HG03520 (cell line): Measurements from ENCODE around the gene MYL6.

Experiments used
- ATAC-seq: cut with Tn5 transposase; IDR thresholded peaks from one replicate; pipeline ENCODE4 v1.9.1; 2021; ENCODE audit warnings: mild to moderate bottlenecking, moderate library complexity; ENCODE audit not compliant: unreplicated experiment

The MYL6 gene

GRCh38 chr12:56129206-56129941 lies 28.8 kb upstream of the MYL6 start:
- ATAC-seq: no peak

DNA sequence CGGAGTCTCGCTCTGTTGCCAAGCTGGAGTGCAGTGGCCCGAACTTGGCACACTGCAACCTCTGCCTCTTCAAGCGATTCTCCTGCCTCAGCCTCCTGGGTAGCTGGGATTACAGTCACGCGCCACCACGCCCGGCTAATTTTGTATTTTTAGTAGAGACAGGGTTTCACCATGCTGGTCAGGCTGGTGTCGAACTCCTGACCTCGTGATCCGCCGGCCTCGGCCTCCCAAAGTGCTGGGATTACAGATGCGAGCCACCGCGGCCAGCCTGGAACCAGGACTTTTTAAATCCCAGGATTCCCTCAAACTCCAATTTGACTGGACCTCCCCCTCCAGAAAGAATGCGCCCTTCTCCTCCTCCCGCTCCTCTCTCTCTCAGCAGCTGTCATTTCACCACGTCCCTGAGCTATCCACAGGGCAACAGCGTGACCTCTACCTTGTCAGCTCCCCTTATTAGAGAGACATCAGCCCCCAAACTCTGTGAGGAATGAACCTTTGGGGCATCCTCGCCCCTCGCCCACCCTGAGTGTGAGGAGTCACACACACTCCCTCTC lies 28.1 kb upstream of the MYL6 start:
- no peak for ATAC-seq

- no peak for ATAC-seq
Observed at GRCh38 chr12:56130876-56131275, 27.3 kb upstream of the MYL6 start.

DNA sequence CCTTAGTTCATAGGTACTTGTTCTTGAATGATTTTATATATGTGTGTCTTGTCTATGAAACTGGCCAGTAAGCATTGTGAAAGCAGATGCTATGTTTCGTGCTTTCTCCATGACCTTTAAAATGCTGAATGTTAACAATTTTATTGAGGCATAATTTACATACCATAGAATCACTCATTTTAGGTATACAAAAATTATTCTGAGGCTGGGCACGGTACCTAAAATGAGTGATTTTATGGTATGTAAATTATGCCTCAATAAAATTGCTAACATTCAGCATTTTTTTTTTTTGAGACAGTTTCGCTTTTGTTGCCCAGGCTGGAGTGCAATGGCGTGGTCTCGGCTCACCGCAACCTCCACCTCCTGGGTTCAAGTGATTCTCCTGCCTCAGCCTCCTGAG lies 23.3 kb upstream of the MYL6 start:
- no peak for ATAC-seq

DNA sequence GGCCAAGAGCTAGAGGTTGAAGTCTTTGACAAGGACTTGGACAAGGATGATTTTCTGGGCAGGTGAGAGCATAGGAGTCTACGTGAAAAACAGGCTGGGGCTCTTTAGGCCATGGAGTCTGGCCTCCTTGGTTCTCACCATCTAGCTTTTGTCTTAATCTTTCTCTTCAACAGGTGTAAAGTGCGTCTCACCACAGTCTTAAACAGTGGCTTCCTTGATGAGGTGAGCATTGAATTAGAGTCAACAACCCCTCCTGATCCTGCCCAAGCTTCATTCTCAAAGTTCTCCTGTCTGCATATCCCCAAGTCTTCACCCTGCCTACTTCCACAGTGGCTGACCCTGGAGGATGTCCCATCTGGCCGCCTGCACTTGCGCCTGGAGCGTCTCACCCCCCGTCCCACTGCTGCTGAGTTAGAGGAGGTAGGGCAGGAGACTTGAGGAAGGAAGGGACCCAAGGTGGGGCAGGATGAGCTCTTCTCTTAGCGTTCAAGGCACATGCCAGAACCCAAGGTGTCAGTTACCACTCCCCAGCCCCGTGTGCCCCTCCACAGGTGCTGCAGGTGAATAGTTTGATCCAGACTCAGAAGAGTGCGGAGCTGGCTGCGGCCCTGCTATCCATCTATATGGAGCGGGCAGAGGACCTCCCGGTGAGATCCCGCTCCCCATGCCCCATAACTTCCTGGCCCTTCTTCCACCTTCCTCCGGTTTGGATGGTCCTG lies 20.1 kb upstream of the MYL6 start:
- no peak for ATAC-seq

- no peak for ATAC-seq
Observed at GRCh38 chr12:56141946-56142784, 16.0 kb upstream of the MYL6 start.

GRCh38 chr12:56143217-56143616 lies 14.9 kb upstream of the MYL6 start:
- ATAC-seq: no peak

- no peak for ATAC-seq
Observed at GRCh38 chr12:56143870-56144269, 14.3 kb upstream of the MYL6 start.

- ATAC-seq: no peak
Observed at GRCh38 chr12:56145217-56145616, 12.9 kb upstream of the MYL6 start.

DNA sequence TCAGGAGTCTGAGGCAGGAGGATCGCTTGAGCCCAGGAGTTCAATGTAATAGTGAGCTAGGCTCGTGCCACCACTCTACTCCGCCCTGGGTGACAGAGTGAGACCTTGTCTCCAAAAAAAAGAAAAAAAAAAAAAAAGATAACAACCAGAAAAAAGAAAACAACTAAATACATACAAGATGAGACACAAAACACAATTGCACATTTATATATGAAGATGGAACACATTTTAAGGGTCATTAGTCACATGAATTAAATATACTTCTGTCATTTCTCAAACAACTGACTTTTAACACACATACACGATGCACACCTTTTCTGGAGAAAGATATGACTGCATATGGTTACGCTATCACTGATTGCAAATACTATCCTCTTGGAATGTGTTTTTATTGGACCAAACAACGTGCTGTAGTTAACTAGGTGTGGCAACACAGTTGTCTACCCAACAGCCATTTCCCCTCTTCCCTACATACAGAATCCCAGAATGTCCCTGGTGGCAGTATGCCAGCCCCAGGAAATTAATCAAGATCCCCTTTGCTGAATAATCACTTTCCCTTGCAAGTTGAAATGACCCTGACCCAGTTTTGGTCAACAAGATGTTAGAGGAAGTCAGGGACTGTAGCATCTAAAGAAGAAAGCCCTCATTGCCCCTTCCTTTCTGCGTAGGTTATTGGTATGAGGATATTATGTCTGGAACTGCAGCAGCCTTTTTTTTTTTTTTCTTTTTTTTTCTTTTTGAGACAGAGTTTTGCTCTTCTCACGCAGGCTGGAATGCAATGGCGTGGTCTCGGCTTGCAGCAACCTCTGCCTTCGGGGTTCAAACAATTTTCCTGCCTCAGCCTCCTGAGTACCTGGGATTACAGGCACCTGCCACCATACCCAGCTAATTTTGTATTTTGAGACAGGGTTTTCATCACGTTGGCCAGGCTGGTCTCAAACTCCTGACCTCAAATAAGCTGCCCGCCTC lies 11.4 kb upstream of the MYL6 start:
- no peak for ATAC-seq

DNA sequence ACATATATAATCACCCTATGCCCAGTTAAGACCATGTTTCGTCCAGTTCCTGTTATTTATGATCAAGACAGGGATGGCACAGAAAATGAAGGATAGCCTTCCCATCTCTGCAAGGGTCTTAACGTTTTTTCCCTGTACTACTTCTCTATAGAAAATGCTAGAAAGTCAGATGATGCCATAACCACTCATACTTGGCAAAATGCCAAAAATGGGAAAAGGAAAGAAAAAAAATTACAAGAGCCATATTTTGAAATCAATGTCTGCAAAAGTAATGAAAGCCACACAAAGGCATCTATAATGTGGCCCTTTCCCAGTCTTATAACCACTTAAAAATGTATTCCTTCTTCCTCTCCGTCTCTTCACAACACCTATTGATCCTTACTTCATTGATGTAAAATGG lies 7.6 kb upstream of the MYL6 start:
- ATAC-seq: no peak

DNA sequence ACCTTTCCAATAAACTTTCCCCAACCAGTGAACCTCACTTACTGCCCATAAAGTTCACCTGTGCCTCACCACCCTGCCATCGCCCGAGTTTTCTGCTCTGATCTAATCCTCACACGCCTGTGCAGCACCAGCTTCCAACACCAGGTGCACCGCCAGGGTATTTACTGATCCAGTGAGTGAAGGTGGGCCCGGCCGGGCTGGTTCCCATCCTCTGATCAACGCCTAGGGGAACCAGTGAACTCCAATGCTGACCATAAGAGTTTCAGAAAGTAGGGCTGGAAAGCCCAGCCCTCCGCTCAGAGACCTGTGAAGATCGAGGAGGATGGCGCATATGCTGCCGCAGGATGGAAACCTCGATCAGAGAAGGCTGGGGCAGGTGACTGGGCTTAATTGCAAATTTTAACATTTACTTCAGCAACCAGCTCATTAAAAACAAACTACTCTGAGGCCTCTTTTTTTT lies 6.5 kb upstream of the MYL6 start:
- peak; percentile 46 for ATAC-seq

GRCh38 chr12:56152132-56152755 lies 5.9 kb upstream of the MYL6 start, which contains the start of gene MYL6B:
MYL6B (plus strand) TSS chr12:56152587; CDS start chr12:56153919, 1,332 bp downstream.
- ATAC-seq: peak; percentile 74

DNA sequence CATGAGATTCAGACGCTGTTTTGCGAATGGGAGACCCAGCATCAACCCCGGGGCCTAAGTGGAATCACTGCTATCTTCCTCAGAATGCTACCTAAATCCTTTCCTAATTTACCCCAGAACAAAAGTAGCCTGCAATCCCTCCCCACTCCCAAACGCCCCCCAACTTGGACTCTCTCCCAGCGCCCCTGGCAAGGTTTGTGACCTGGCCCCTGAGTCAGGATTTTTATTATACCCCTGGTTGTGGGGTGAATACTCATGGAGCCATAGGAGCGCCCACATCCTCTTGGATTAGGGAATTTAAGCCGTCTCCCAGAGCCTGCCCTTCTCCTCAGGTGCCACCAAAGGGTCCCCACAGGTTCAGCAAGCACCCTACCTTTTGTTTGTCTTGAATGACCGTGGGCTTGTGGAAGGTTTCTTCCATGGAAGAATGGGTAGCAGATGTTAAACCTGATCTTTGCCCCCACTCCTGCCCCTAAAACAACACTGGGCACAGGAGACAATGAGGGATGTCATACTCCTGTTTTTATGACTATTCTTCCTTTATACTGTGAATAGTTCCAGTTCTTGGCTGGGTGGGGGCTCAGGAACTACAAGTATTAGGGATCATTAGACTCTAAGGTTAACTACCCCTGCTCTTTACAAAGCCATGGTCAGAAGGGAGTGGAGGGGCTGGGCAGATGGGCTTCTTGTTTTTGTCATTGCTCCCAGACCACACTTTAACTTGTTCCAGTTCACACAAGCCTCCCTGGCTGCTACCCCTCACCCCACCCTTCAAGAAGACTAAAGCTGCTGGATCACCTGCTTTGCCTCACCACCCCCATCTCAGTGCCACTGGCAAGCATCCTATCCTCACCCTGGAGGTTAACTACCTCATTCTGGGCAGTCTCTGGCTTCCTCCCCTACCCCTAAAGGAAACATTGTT lies 5.1 kb upstream of the MYL6 start:
- no peak for ATAC-seq

DNA sequence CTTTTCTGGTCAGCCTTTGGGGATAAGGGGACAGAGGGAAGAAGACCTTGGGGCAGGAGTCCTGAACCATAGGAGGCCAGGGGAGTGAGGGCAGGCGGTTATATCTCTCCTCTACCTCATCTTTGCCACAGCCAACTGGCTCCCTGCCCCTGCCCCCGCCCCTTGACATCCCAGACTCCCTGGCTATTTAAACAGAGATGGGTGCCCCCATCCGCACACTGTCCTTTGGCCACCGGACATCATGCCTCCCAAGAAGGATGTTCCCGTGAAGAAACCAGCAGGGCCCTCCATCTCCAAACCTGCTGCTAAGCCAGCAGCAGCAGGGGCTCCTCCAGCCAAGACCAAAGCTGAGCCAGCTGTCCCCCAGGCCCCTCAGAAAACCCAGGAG lies 4.5 kb upstream of the MYL6 start:
- ATAC-seq: no peak

- ATAC-seq: no peak
Observed at GRCh38 chr12:56154246-56154771, 3.9 kb upstream of the MYL6 start.

DNA sequence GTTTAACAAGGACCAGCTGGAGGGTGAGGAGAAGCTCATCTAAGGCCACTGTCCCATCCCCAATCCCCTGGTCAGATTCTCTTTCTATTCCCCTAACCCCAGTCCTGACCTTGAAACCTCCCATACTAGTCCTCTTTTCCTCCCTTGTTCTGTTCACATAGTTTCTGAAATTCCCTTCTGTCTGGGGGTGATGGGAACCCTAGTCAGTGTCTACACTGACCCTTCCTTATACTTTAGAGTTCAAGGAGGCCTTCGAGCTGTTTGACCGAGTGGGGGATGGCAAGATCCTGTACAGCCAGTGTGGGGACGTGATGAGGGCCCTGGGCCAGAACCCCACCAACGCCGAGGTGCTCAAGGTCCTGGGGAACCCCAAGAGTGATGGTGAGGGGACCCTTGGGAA lies 3.3 kb upstream of the MYL6 start:
- ATAC-seq: no peak

DNA sequence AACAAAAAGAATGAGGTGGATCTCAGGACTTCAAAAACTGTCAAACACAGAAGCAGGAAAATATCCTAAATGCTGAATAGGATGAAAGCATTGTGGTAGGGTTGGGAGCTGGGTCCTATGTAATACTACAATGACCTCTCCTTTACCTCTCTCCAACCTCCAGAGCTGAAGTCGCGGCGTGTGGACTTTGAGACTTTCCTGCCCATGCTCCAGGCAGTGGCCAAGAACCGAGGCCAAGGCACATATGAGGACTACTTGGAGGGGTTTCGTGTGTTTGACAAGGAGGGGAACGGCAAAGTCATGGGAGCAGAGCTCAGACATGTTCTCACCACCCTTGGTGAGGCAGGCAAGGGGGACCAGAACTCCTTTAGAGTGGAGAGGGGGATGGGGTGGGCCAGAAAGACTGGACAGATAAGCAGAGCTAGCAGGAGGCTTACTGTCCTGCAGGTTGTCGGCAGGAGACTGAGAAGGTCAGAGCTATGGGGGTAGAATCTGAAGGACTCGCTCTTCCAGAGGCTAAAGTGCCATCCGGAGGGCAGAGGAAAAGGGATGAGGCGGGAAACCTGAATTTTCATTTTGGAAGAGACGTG lies 2.8 kb upstream of the MYL6 start:
- no peak for ATAC-seq
